ENCODE results near the gene ZP1. TPM values are rescaled to one million over a fixed set of nuclear protein-coding genes. Genes with fewer than 3 reads are reported as not detected.

The ZP1 gene
- total RNA-seq, 1 experiment from 2014 or later = 0.05 TPM

- DNase-seq (ENCODE audit: low spot score) = no peak
Measured at GRCh38 chr11:60859616-60860250, 7.6 kb upstream of the ZP1 start.

- no peak for DNase-seq (ENCODE audit: low spot score)
Measured at GRCh38 chr11:60860943-60861342, 6.4 kb upstream of the ZP1 start.

- DNase-seq (ENCODE audit: low spot score) = no peak
Measured at GRCh38 chr11:60862171-60862570, 5.2 kb upstream of the ZP1 start.

GRCh38 chr11:60863550-60864521 lies 3.5 kb upstream of the ZP1 start:
- no peak for DNase-seq (ENCODE audit: low spot score)

GRCh38 chr11:60864856-60865513 lies 2.4 kb upstream of the ZP1 start:
- no peak for DNase-seq (ENCODE audit: low spot score)

- DNase-seq (ENCODE audit: low spot score) = no peak
Measured at GRCh38 chr11:60867871-60868681, 734 bp downstream of the ZP1 start.

GRCh38 chr11:60868682-60869450 lies 1.5 kb downstream of the ZP1 start:
- DNase-seq (ENCODE audit: low spot score) = no peak

GRCh38 chr11:60869451-60869825 lies 2.1 kb downstream of the ZP1 start:
- DNase-seq (ENCODE audit: low spot score) = no peak

- no peak for DNase-seq (ENCODE audit: low spot score)
Measured at GRCh38 chr11:60870276-60870675, 2.9 kb downstream of the ZP1 start.

- no peak for DNase-seq (ENCODE audit: low spot score)
Measured at GRCh38 chr11:60870733-60871377, 3.5 kb downstream of the ZP1 start.

GRCh38 chr11:60871378-60872061 lies 4.2 kb downstream of the ZP1 start:
- DNase-seq (ENCODE audit: low spot score) = no peak

- DNase-seq (ENCODE audit: low spot score) = peak; percentile 10
Measured at GRCh38 chr11:60872124-60872960, 5.0 kb downstream of the ZP1 start.

- peak; percentile 91 for DNase-seq (ENCODE audit: low spot score)
Measured at GRCh38 chr11:60872961-60873524, 5.7 kb downstream of the ZP1 start.

GRCh38 chr11:60873533-60873932 lies 6.2 kb downstream of the ZP1 start:
- no peak for DNase-seq (ENCODE audit: low spot score)

- no peak for DNase-seq (ENCODE audit: low spot score)
Measured at GRCh38 chr11:60874421-60875365, 7.4 kb downstream of the ZP1 start.

- DNase-seq (ENCODE audit: low spot score) = no peak
Measured at GRCh38 chr11:60875366-60876167, 8.2 kb downstream of the ZP1 start.

- DNase-seq (ENCODE audit: low spot score) = no peak
Measured at GRCh38 chr11:60876168-60876485, 8.8 kb downstream of the ZP1 start.
